H1 (cell line): ENCODE measurements around the gene YIF1B. TPM values are rescaled to one million over a fixed set of nuclear protein-coding genes. Genes with fewer than 3 reads are reported as not detected.
A peak's percentile ranks its signal among the peaks of the same experiment; 100 is the strongest.

ENCODE experiments used
- CTCF ChIA-PET: fragments of 300-600 bp; sonication (Branson Sonifier 250); formaldehyde crosslinking; loops from one replicate; lab custom pipeline; 2021; ENCODE audit not compliant: partially characterized antibody; lab: Charles Lee
- POLR2A ChIA-PET: fragments of 300-600 bp; sonication (Branson Sonifier 250); formaldehyde crosslinking; loops from one replicate; lab custom pipeline; 2021; ENCODE audit warnings: inconsistent platforms; ENCODE audit not compliant: partially characterized antibody; lab: Charles Lee
- DNase-seq, 2 experiments: peaks; one replicate each; pipeline versions ENCODE4 v3.0.0 to v3.0.0-alpha.2; 2010 to 2022; ENCODE audit warnings: low spot score in 2 of 2, low read depth in 1 of 2, mixed read lengths in 1 of 2
- FAIRE-seq: peaks from 2 replicates; lab custom pipeline; 2011; peaks lifted over from hg19 to GRCh38; lab: Jason Lieb, UNC
- H2AFZ ChIP-seq: 2 replicates; pipeline ENCODE4 v1.8.1; 2012; ENCODE audit warnings: low read length, inconsistent platforms
- H2AK5ac ChIP-seq: 2 replicates; pipeline ENCODE4 v1.6.1; 2013; ENCODE audit warnings: low read depth, low read length
- H2BK120ac ChIP-seq: replicated peaks from 2 replicates; pipeline ENCODE3; 2013; ENCODE audit warnings: low read depth, low read length, inconsistent platforms
- H2BK12ac ChIP-seq: 2 replicates; pipeline ENCODE4 v1.6.1; 2013; ENCODE audit warnings: low read depth, low read length
- H2BK15ac ChIP-seq: 2 replicates; pipeline ENCODE4 v1.6.1; 2013; ENCODE audit warnings: low read length
- H2BK20ac ChIP-seq: 2 replicates; pipeline ENCODE4 v1.6.1; 2013; ENCODE audit warnings: low read length
- H2BK5ac ChIP-seq: 2 replicates; pipeline ENCODE4 v1.6.1; 2013; ENCODE audit warnings: low read depth, low read length
- H3K14ac ChIP-seq: 2 replicates; pipeline ENCODE4 v1.6.1; 2013; ENCODE audit warnings: inconsistent platforms; ENCODE audit not compliant: insufficient read length
- H3K18ac ChIP-seq: 2 replicates; pipeline ENCODE4 v1.6.1; 2013; ENCODE audit warnings: low read length; ENCODE audit errors: extremely low read depth
- H3K23ac ChIP-seq: 2 replicates; pipeline ENCODE4 v1.6.1; 2013; ENCODE audit warnings: inconsistent platforms; ENCODE audit not compliant: insufficient read length
- H3K23me2 ChIP-seq: 2 replicates; pipeline ENCODE4 v1.6.1; 2013; ENCODE audit warnings: low read depth, low read length
- H3K27ac ChIP-seq: 2 replicates; pipeline ENCODE4 v1.6.1; 2011; ENCODE audit warnings: low read depth, low read length, inconsistent platforms
- H3K27me3 ChIP-seq, 4 experiments: replicated peaks in 1 of 4; 1 replicate in 1 of 4; 2 replicates in 3 of 4; pipeline versions ENCODE4 v1.6.1 to v1.8.1; 2011 to 2013; ENCODE audit warnings: low read length in 3 of 4, mild to moderate bottlenecking in 3 of 4, inconsistent platforms in 2 of 4, mixed read lengths in 2 of 4, moderate library complexity in 1 of 4; ENCODE audit not compliant: control insufficient read depth in 3 of 4, insufficient read depth in 3 of 4; ENCODE audit errors: extremely low read depth in 1 of 4
- H3K36me3 ChIP-seq, 4 experiments: 2 replicates each; pipeline versions ENCODE4 v1.6.1 to v1.8.1; 2011 to 2013; ENCODE audit warnings: mild to moderate bottlenecking in 4 of 4, low read length in 3 of 4, moderate library complexity in 2 of 4, control low read depth in 1 of 4, inconsistent platforms in 1 of 4; ENCODE audit not compliant: insufficient read depth in 4 of 4, control insufficient read depth in 2 of 4
- H3K4ac ChIP-seq: replicated peaks from 2 replicates; pipeline ENCODE3; 2013; ENCODE audit warnings: low read length, low read depth, mixed read lengths, inconsistent platforms; ENCODE audit not compliant: insufficient read length
- H3K4me1 ChIP-seq, 4 experiments: replicated peaks in 1 of 4; 1 replicate in 1 of 4; 2 replicates in 3 of 4; pipeline versions ENCODE4 v1.6.1 to v1.8.1; 2011 to 2013; ENCODE audit warnings: low read length in 3 of 4, inconsistent platforms in 2 of 4, mixed read lengths in 1 of 4; ENCODE audit not compliant: insufficient read depth in 4 of 4, control insufficient read depth in 3 of 4
- H3K4me2 ChIP-seq, 2 experiments: 2 replicates each; pipeline versions ENCODE4 v1.6.1 to v1.8.1; 2011 to 2013; ENCODE audit warnings: low read depth in 2 of 2, low read length in 2 of 2, control low read depth in 1 of 2, inconsistent platforms in 1 of 2, mild to moderate bottlenecking in 1 of 2; ENCODE audit not compliant: insufficient read depth in 1 of 2
- H3K4me3 ChIP-seq, 4 experiments: fragments of 200-600, 300-600 bp in 1 of 4; sonication (generic), shearing (Covaris generic), sonication (Bioruptor Twin) in 1 of 4; 2 replicates each; pipeline versions ENCODE4 v1.5.1 to v1.8.1; 2011 to 2016; ENCODE audit warnings: low read length in 4 of 4, low read depth in 3 of 4, control low read depth in 2 of 4, inconsistent platforms in 2 of 4, mild to moderate bottlenecking in 2 of 4, mixed read lengths in 1 of 4, moderate library complexity in 1 of 4; ENCODE audit not compliant: insufficient read depth in 2 of 4; ENCODE audit errors: extremely low read depth in 1 of 4
- H3K56ac ChIP-seq: replicated peaks from 2 replicates; pipeline ENCODE3; 2013; ENCODE audit warnings: low read depth, mild to moderate bottlenecking, mixed read lengths, low read length, inconsistent platforms; ENCODE audit not compliant: insufficient read length
- H3K79me1 ChIP-seq: 2 replicates; pipeline ENCODE4 v1.6.1; 2013; ENCODE audit warnings: low read depth, low read length, control low read depth
- H3K79me2 ChIP-seq, 2 experiments: 2 replicates each; pipeline versions ENCODE4 v1.6.1 to v1.8.1; 2012 to 2013; ENCODE audit warnings: low read length in 2 of 2, mild to moderate bottlenecking in 2 of 2, inconsistent platforms in 1 of 2; ENCODE audit not compliant: insufficient read depth in 2 of 2, control insufficient read depth in 1 of 2
- H3K9ac ChIP-seq, 4 experiments: replicated peaks in 1 of 4; 1 replicate in 1 of 4; 2 replicates in 3 of 4; pipeline versions ENCODE4 v1.6.1 to v1.8.1; 2011 to 2013; ENCODE audit warnings: low read depth in 3 of 4, low read length in 3 of 4, control low read depth in 2 of 4, mild to moderate bottlenecking in 2 of 4, moderate library complexity in 2 of 4, inconsistent platforms in 1 of 4; ENCODE audit errors: extremely low read depth in 1 of 4
- H3K9me3 ChIP-seq, 2 experiments: 2 replicates each; pipeline versions ENCODE4 v1.6.1 to v1.8.1; 2012 to 2013; ENCODE audit warnings: mild to moderate bottlenecking in 2 of 2, moderate library complexity in 2 of 2, control low read depth in 1 of 2, inconsistent platforms in 1 of 2, low read depth in 1 of 2, low read length in 1 of 2, mixed read lengths in 1 of 2; ENCODE audit not compliant: insufficient read depth in 2 of 2
- H4K20me1 ChIP-seq, 2 experiments: replicated peaks in 1 of 2; 2 replicates each; pipeline versions ENCODE3 to v1.8.1; 2011 to 2013; ENCODE audit warnings: inconsistent platforms in 2 of 2, low read length in 2 of 2, mild to moderate bottlenecking in 1 of 2; ENCODE audit not compliant: insufficient read depth in 2 of 2, control insufficient read depth in 1 of 2
- H4K5ac ChIP-seq: 2 replicates; pipeline ENCODE4 v1.6.1; 2013; ENCODE audit warnings: low read length, low read depth, mixed read lengths, inconsistent platforms; ENCODE audit not compliant: insufficient read length
- H4K8ac ChIP-seq: 2 replicates; pipeline ENCODE4 v1.8.0; 2013; ENCODE audit warnings: mild to moderate bottlenecking, moderate library complexity, low read length, inconsistent platforms; ENCODE audit not compliant: insufficient read depth; ENCODE audit errors: extremely low read depth
- H4K91ac ChIP-seq: replicated peaks from 2 replicates; pipeline ENCODE3; 2013; ENCODE audit warnings: low read length, mixed read lengths, inconsistent platforms; ENCODE audit not compliant: insufficient read length
- CREB1 ChIP-seq: IDR thresholded peaks from 2 replicates; pipeline ENCODE4 v1.6.1; 2012; ENCODE audit warnings: inconsistent platforms
- CTBP2 ChIP-seq: IDR thresholded peaks from 2 replicates; pipeline ENCODE4 v1.7.0; 2011; ENCODE audit warnings: borderline replicate concordance, mild to moderate bottlenecking, moderate library complexity, mixed read lengths, low read length; ENCODE audit not compliant: insufficient read depth, insufficient read length
- SIX5 ChIP-seq: IDR thresholded peaks from 2 replicates; pipeline ENCODE4 v1.6.1; 2011; ENCODE audit warnings: mild to moderate bottlenecking, low read depth, low read length
- whole genome bisulfite sequencing, 2 experiments: shearing (Covaris generic) in 1 of 2; methylation state at CpG; one replicate each; pipeline versions ENCODE4 v1.1.6 to v1.1.7; 2013 to 2015; ENCODE audit warnings: low lambda C conversion rate in 2 of 2, mixed read lengths in 2 of 2, inconsistent platforms in 1 of 2, low coverage in 1 of 2, missing lambda C conversion rate in 1 of 2; ENCODE audit not compliant: insufficient replicate concordance in 2 of 2, insufficient coverage in 1 of 2, insufficient read length in 1 of 2; ENCODE audit errors: extremely low coverage in 1 of 2, missing lambda C conversion rate in 1 of 2; 5-methylcytosine and 5-hydroxymethylcytosine counted together
- polyA plus RNA-seq, 7 experiments: library from polyadenylated mRNA; depleted of rRNA in 3 of 7; stranded (reverse) in 5 of 7; unstranded in 2 of 7; fragments of >200 nt in 5 of 7; fragments of 200-250 nt in 2 of 7; gene quantifications; 1 replicate in 5 of 7; 2 replicates in 1 of 7; 4 replicates in 1 of 7; pipeline versions ENCODE4 v1.2.1 to v1.2.3, GENCODE V29; 2011 to 2013; ENCODE audit warnings: missing spikeins in 2 of 7, mixed read lengths in 2 of 7
- total RNA-seq: library from RNA; stranded (reverse); fragmentation: NEBNext Ultra II Directional; extraction: Animal tissue kit (Norgen Biotek cat#: 25700); gene quantifications from 2 replicates; pipeline ENCODE4 v1.2.1, GENCODE V29; 2021

YIF1B gene
- total and polyA plus RNA-seq, 2 of the 8 experiments (the other 6 are each of a cell fraction or from before 2014, with no cell fraction given): 89.6 to 305 TPM

- Histone ChIP-seq H3K27ac (no peak overlapping the region), H3K18ac (no peak overlapping the region), H3K36me3 (0 out of 8 replicates have a peak, but pooled peaks cover 0 to 5% (median 0%) of the 10 kb centered on the region in 4 experiments), H2BK12ac (no peak overlapping the region), H3K4me1 (peaks cover 12 to 34% (median 19%) of the 10 kb centered on the region in 4 experiments), H2BK20ac (no peak overlapping the region), H2AK5ac (no peak overlapping the region), H3K23me2 (peaks cover 7% of the 10 kb centered on the region), H3K4me2 (peak overlapping the region; percentile 97 to 100), H2AFZ (no peak overlapping the region), H3K23ac (no peak overlapping the region), H4K91ac (no peak overlapping the region), H3K4ac (no peak overlapping the region), H3K56ac (no peak overlapping the region), H2BK15ac (0 out of 2 replicates have a peak overlapping the region, but pooled peaks have one; percentile 84), H4K20me1 (peaks cover 8 to 22% of the 10 kb centered on the region in 2 experiments), H4K5ac (no peak overlapping the region), H3K79me1 (peaks cover 21% of the 10 kb centered on the region), H3K9ac (peak overlapping the region in 2 of 4 experiments; percentile 52 to 86; a peak in 2 of 7 replicates), H2BK5ac (peak overlapping the region; percentile 60; the same call in 1 of the 2 replicates), H4K8ac (0 out of 2 replicates have a peak overlapping the region, but pooled peaks have one; percentile 1), H3K4me3 (peak overlapping the region; percentile 84 to 89 (median 85)), H2BK120ac (no peak overlapping the region), H3K14ac (no peak overlapping the region), H3K27me3 (no peaks in the 10 kb centered on the region), H3K9me3 (no peaks in the 10 kb centered on the region), H3K79me2 (peaks cover 37 to 60% of the 10 kb centered on the region in 2 experiments)
- CTCF ChIA-PET: interaction anchor here (0.7 to 8.6 kb wide), 20 partner anchors 8 to 124 kb away, joined by 3 to 84 read pairs (median 5); partner anchors contain the start of genes C19orf33, KCNK6, PPP1R14A and PSMD8
- POLR2A ChIA-PET: interaction anchor here (0.9 to 3.6 kb wide), 14 partner anchors 10 to 128 kb away, joined by 3 to 25 read pairs (median 6); partner anchors contain the start of genes GGN, PPP1R14A and PSMD8
- FAIRE-seq (no peak), DNase-seq (no peak)
- 80% methylated on average over 12 of the region's 12 CpGs; no CpG with 5 or more reads in 1 of the 2 experiments for WGBS, 2 experiments
- no peak for TF ChIP-seq CREB1
- TF ChIP-seq CTBP2: no peak
- no peak for TF ChIP-seq SIX5
These were observed 49.8 kb downstream of the YIF1B start for GRCh38 chr19:38265921-38266429.
